Common myeloid progenitor, CD34-positive (primary cell): Measurements from ENCODE around the gene FOXP1.

Experiments used
- CTCF ChIA-PET: fragments of 350-600 bp; sonication (Branson Sonifier 250); formaldehyde crosslinking; loops from one replicate; lab custom pipeline; 2021; ENCODE audit warnings: antibody characterized with exemption; lab: Charles Lee
- POLR2A ChIA-PET: fragments of 350-600 bp; sonication (Branson Sonifier 250); formaldehyde crosslinking; loops from one replicate; lab custom pipeline; 2021; ENCODE audit warnings: antibody characterized with exemption; lab: Charles Lee
- DNase-seq, 3 donors: peaks; one replicate each; pipeline versions ENCODE4 v3.0.0 to v3.0.0-alpha.2; 2013
- H3K27ac ChIP-seq, 2 experiments: 1 replicate in 1 of 2; 2 replicates in 1 of 2; pipeline ENCODE4 v1.7.0; 2013; ENCODE audit warnings: inconsistent platforms in 2 of 2, low read length in 2 of 2, mild to moderate bottlenecking in 2 of 2, low read depth in 1 of 2, moderate library complexity in 1 of 2; ENCODE audit not compliant: severe bottlenecking in 2 of 2, insufficient read depth in 1 of 2, poor library complexity in 1 of 2
- H3K27me3 ChIP-seq, 5 experiments: replicated peaks in 2 of 5; 1 replicate in 3 of 5; 2 replicates in 2 of 5; pipeline versions ENCODE4 v1.6.1 to v1.7.0; 2013; ENCODE audit warnings: low read length in 4 of 5, mild to moderate bottlenecking in 2 of 5, moderate library complexity in 2 of 5, inconsistent platforms in 1 of 5; ENCODE audit not compliant: insufficient read depth in 5 of 5, control insufficient read depth in 4 of 5
- H3K36me3 ChIP-seq, 4 experiments: 1 replicate in 2 of 4; 2 replicates in 2 of 4; pipeline versions ENCODE4 v1.6.1 to v1.7.0; 2013; ENCODE audit warnings: low read length in 3 of 4, control low read depth in 1 of 4, mild to moderate bottlenecking in 1 of 4; ENCODE audit not compliant: control insufficient read depth in 4 of 4, insufficient read depth in 4 of 4
- H3K4me1 ChIP-seq, 4 experiments: 1 replicate in 3 of 4; 2 replicates in 1 of 4; pipeline versions ENCODE4 v1.6.1 to v1.7.1; 2013; ENCODE audit warnings: low read length in 3 of 4, mild to moderate bottlenecking in 3 of 4, control low read depth in 1 of 4, inconsistent platforms in 1 of 4, moderate library complexity in 1 of 4; ENCODE audit not compliant: control insufficient read depth in 4 of 4, insufficient read depth in 4 of 4; ENCODE audit errors: control extremely low read depth in 1 of 4
- H3K4me3 ChIP-seq, 7 experiments: 1 replicate in 4 of 7; 2 replicates in 3 of 7; pipeline versions ENCODE4 v1.5.1 to v1.7.0; 2013; ENCODE audit warnings: mild to moderate bottlenecking in 7 of 7, low read length in 6 of 7, moderate library complexity in 6 of 7, inconsistent platforms in 2 of 7, low read depth in 2 of 7, control low read depth in 1 of 7; ENCODE audit not compliant: insufficient read depth in 4 of 7, control insufficient read depth in 1 of 7; ENCODE audit errors: extremely low read depth in 1 of 7
- H3K9me3 ChIP-seq, 5 experiments: 1 replicate in 4 of 5; 2 replicates in 1 of 5; pipeline versions ENCODE4 v1.6.1 to v1.7.1; 2013; ENCODE audit warnings: low read length in 4 of 5, mild to moderate bottlenecking in 2 of 5, inconsistent platforms in 1 of 5, low read depth in 1 of 5, moderate library complexity in 1 of 5; ENCODE audit not compliant: control insufficient read depth in 4 of 5, insufficient read depth in 2 of 5; ENCODE audit errors: control extremely low read depth in 1 of 5
- WGBS: methylation state at CpG from one replicate; pipeline ENCODE4 v1.1.5; 2013; ENCODE audit not compliant: insufficient coverage; 5-methylcytosine and 5-hydroxymethylcytosine counted together

FOXP1 gene

DNA sequence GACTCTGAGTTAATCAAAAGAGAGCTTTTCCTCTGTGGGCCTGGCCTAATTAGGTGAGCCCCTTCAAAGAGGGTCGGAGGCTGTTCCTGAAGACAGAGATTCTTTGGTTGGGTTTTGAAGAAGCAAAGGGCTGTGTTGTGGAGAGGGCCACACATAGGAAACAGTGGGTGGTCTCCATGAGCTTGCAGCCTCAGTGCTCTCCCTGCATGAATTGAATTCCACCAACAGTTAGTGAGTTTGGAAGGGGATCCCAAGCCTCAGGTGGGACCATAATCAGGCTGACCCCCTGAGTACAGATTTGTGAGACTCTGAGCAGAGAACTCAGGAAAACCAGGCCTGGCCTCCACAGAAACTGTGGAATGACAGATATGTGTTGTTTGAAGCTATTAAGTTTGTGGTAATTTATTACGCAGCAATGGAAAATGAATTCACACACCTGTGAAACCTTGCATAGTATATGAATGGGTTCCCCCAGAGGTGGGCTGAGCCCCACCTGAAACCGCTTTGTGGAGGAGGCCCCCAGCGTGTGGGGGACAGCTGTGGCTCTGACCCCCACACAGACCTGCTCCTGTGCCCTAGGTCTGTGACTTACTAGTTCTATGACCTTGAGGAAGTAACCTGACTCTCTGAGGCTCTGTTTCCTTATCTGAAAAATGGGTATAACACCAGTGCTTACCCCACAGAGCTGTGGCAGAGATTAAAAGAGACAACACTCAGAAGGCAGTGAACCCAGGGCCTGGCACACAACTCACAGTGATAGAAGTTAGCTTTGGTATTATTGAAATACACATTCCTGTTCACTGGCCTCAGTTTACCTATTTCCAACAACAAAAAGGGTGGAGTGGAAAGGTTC lies 431.3 kb downstream of the FOXP1 start:
- 77% methylated on average over 3 of the region's 4 CpGs for WGBS
- Histone ChIP-seq H3K9me3 (no peaks in the 10 kb centered on the region), H3K4me1 (peaks cover 0 to 12% (median 2%) of the 10 kb centered on the region in 4 experiments), H3K4me3 (no peak overlapping the region), H3K27me3 (no peaks in the 10 kb centered on the region), H3K36me3 (peaks cover 0 to 8% (median under 1%) of the 10 kb centered on the region in 4 experiments), H3K27ac (no peak overlapping the region)
- ChIA-PET CTCF (interaction anchor here (0.7 to 1.7 kb wide), 6 partner anchors 8 to 23 kb away, joined by 3 to 5 read pairs (median 3); no protein-coding TSS in a partner anchor), POLR2A (interaction anchor here (0.7 kb wide), 1 partner anchor 15 kb away, joined by 4 read pairs; no protein-coding TSS in a partner anchor)
- DNase-seq, result no peak

DNA sequence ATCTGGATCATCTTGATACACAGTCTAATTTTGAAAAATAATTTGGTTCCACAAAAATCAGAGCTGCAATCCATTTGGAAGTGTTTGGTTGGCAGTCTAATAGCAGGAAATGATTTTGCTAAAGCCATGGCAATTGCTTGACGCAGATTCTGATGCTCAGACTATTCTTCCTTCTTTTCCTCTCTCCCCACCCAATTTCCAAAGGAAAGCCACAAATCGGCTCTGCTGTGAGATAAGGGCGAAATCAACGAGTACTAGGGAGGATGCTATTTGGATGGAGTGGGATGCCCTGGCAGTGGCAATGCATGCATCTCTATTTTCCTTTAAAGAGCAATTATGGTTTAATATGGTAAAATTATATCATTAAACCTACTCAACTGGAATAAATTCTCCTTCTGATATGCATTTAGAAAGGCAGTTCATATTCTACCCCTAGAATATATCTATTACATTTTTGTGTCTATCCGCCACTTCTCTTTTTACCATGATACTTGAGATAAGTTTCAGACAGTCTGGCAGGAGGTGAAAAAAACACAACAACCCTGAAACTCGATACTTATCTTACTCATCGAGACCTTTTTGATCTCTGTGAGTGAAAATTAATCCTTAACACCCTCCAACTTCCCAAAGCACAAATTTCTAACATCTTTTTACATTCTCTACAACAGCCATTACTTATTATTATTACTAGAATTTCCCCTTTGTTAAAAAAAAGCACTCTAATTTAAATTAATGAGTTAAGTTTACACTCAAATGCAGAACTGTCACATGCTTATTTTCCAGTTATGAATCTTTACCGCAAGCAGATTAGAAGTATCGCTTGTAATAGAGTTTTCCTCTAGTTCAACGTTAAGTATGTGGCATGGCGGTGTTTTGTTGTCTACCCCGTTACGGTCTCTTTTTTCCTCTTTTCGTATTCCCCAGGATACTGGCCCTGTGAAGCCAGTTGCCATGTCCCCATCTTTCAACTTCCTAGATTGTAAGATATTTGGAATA lies 433.3 kb downstream of the FOXP1 start:
- H3K4me1 ChIP-seq, result peaks cover 0 to 12% (median 2%) of the 10 kb centered on the region in 4 experiments
- H3K27ac ChIP-seq, result peak overlapping the region in 1 of 2 experiments; percentile 17
- 91% methylated on average over 6 of the region's 14 CpGs for WGBS
- H3K9me3 ChIP-seq, result no peaks in the 10 kb centered on the region
- peaks cover 0 to 12% (median under 1%) of the 10 kb centered on the region in 4 experiments for H3K36me3 ChIP-seq
- DNase-seq, result peak in 2 of 3 donors; percentile 58 to 67
- ChIA-PET CTCF (interaction anchor here (1.0 to 1.6 kb wide), 2 partner anchors 18 to 24 kb away, joined by 3 read pairs; no protein-coding TSS in a partner anchor), POLR2A (no interaction called here)
- no peak overlapping the region for H3K4me3 ChIP-seq
- H3K27me3 ChIP-seq, result no peaks in the 10 kb centered on the region

DNA sequence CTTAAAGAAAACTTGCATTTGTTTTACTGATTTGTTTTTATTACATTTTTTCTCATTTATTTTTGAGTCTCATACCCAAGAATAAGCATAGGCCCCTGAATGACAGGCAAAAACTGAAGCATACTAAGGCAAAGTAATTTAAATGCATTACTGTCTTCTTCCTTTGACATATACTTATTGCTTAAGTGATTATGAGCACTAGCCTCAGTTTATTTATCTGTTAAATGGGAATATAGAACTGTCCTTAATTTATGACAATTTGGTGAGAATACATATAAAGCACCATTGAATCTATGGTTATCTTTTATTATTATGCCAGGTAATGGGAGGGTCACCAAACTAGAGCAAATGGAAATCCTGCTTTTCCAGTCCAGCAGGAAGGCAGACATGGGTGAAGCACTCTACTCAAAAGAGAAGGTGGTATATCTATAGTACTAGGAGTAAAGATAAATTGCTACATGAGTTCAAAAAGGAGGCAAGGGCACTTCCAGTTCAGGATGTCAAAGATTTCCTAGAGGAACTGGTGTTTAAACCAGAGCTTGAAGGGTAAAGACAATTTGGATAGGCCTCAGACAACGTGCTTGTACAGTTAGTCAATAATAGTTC lies 435.0 kb downstream of the FOXP1 start:
- peaks cover 0 to 8% (median 3%) of the 10 kb centered on the region in 4 experiments for H3K36me3 ChIP-seq
- WGBS, result 100% methylated on average over 1 of the region's 1 CpG
- H3K27ac ChIP-seq, result no peak overlapping the region
- no peak for DNase-seq
- H3K4me1 ChIP-seq, result peaks cover 0 to 12% (median 2%) of the 10 kb centered on the region in 4 experiments
- no peak overlapping the region for H3K4me3 ChIP-seq
- H3K27me3 ChIP-seq, result no peaks in the 10 kb centered on the region
- H3K9me3 ChIP-seq, result no peaks in the 10 kb centered on the region
- ChIA-PET CTCF (interaction anchor here (0.8 to 1.6 kb wide), 2 partner anchors 11 to 16 kb away, joined by 3 read pairs; no protein-coding TSS in a partner anchor), POLR2A (no interaction called here)

DNA sequence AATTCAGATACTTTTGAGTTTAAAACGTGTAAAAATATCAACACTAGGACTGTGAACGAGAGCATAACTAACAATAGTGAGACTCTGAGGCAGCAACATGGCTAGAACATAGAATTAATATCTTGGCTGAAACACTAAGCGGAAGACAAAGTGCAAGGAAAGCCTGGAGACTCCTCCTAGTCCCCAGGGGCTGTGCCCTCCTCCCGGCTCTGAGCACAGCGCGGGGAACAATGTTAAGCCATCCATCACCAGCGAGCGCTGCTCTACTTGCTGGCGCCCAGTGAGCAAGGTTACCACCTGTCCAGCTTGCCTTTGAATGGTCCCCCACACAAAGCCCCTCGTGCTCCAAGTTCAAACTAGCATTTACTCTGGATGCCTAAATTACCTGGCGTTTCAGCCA lies 436.9 kb downstream of the FOXP1 start:
- CTCF ChIA-PET, result no interaction called here
- no peaks in the 10 kb centered on the region for H3K9me3 ChIP-seq
- H3K36me3 ChIP-seq, result peaks cover 0 to 6% (median 3%) of the 10 kb centered on the region in 4 experiments
- WGBS, result 94% methylated on average over 10 of the region's 11 CpGs
- POLR2A ChIA-PET, result no interaction called here
- H3K4me1 ChIP-seq, result peaks cover 0 to 14% (median 2%) of the 10 kb centered on the region in 4 experiments
- H3K4me3 ChIP-seq, result no peak overlapping the region
- DNase-seq, result no peak
- no peaks in the 10 kb centered on the region for H3K27me3 ChIP-seq
- H3K27ac ChIP-seq, result no peak overlapping the region

DNA sequence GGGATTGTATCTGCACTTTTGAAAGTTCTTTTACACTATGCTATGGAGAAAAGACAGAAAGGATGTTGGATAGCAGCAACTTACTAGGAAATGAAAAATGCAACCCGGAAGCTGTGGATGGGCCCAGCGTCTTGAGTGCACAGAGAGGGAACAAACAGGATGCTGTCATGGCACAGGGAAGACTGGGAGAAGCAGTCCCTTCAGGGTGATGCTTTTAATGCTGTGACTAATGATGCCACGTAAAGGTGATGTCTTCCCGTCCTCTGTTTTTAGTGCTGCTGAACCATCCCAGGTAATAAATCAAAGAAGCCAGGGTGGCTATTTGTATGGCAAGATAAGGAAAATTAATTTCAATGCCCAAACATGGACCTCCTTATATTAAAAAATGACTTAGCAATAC lies 437.6 kb downstream of the FOXP1 start:
- CTCF ChIA-PET, result no interaction called here
- no peak overlapping the region for H3K4me3 ChIP-seq
- POLR2A ChIA-PET, result no interaction called here
- no peak overlapping the region for H3K27ac ChIP-seq
- peaks cover 0 to 5% (median 2%) of the 10 kb centered on the region in 4 experiments for H3K36me3 ChIP-seq
- 98% methylated on average over 4 of the region's 4 CpGs for WGBS
- no peak for DNase-seq
- no peaks in the 10 kb centered on the region for H3K27me3 ChIP-seq
- no peaks in the 10 kb centered on the region for H3K9me3 ChIP-seq
- H3K4me1 ChIP-seq, result peaks cover 0 to 14% (median 2%) of the 10 kb centered on the region in 4 experiments

DNA sequence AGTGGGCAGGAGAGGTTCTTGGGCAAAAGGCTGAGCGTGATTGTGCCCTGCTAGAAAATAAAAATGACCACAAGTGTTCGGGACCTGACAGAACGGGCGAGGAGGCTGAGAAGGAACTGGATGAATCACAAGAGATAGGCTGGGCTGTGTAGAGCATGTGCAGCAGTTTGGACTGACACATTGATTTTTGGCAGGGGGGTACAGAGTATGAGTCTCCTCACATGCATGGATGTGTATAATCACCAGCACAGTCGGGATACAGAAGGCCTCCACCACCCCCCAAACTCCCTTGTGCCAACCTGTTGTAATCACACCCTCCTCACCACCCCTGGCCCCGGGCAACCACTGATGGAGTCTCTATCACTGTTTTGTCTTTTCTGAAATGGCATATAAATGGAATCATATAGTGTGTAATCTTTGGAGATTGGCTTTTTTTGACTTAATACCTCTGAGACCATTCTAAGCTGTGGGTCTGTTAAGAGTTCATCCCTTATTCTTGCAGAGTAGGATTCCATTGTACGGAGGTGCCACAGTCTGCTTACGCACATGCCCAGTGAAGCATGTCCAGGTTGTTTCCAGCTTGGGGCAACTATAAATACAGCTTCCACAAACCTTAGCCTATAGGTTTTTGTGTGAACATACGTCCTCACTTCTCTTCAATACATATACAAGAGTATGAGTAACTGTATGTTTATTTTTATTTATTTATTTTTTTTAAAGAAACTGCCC lies 438.8 kb downstream of the FOXP1 start:
- Histone ChIP-seq H3K9me3 (no peaks in the 10 kb centered on the region), H3K4me1 (peaks cover 0 to 4% (median 0%) of the 10 kb centered on the region in 4 experiments), H3K4me3 (no peak overlapping the region), H3K36me3 (peaks cover 0 to 5% (median 2%) of the 10 kb centered on the region in 4 experiments), H3K27me3 (no peaks in the 10 kb centered on the region), H3K27ac (no peak overlapping the region)
- POLR2A ChIA-PET, result no interaction called here
- no peak for DNase-seq
- 93% methylated on average over 6 of the region's 9 CpGs for WGBS
- CTCF ChIA-PET, result interaction anchor here (0.7 to 1.6 kb wide), 3 partner anchors 8 to 408 kb away, joined by 3 read pairs; no protein-coding TSS in a partner anchor
